Measurements from ENCODE around the gene IKBKE. TPM values are rescaled to one million over a fixed set of nuclear protein-coding genes. Genes with fewer than 3 reads are reported as not detected.

The IKBKE gene
- total and polyA plus RNA-seq, 10 of the 15 experiments (the other 5 are each of a cell fraction or from before 2014, with no cell fraction given), result 12.8 to 35.1 (median 23.1) TPM

DNA sequence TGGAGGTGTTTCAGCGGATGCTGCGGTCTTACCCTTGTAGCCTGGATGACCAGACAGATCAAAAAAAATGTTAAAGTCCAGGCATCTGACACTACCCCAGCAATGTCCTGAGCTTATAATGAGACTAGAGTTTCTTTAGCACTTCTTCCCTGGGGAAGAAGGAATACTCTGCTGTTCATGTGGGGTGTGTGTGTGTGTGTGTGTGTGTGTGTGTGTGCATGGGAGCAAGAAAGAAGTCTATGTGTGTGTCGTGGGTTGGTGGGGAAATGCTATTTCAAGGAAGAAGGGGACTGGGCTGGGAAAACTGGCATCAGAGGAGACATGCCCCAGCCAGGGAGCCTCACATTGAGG lies 34.1 kb downstream of the IKBKE start (continued):
- TF ChIP-seq ZNF24 (IDR thresholded peaks at IDR 0.05) (no peak), STAT1 (conservative IDR thresholded peaks at IDR 0.05) (no peak), ASH2L (IDR thresholded peaks at IDR 0.05; ENCODE audit: borderline replicate concordance, low read depth) (no peak), ZZZ3 (IDR thresholded peaks at IDR 0.05; ENCODE audit: control insufficient read depth, insufficient read length, low read depth) (no peak), TCF7 (IDR thresholded peaks at IDR 0.05; ENCODE audit: borderline replicate concordance) (0 out of 2 replicates have a peak, but pooled peaks have one; percentile 6), BACH1 (IDR thresholded peaks at IDR 0.05; ENCODE audit: borderline replicate concordance) (no peak), IRF4 (IDR thresholded peaks at IDR 0.05; ENCODE audit: low read depth, low read length) (peak; percentile 28; the same call in 1 of the 2 replicates), FOXK2 (IDR thresholded peaks at IDR 0.05) (no peak), HDAC6 (IDR thresholded peaks at IDR 0.05; ENCODE audit: unreplicated experiment) (no peak), SREBF2 (IDR thresholded peaks at IDR 0.05; ENCODE audit: low read length) (no peak), NBN (IDR thresholded peaks at IDR 0.05) (peak; percentile 55; the same call in 1 of the 2 replicates), KAT2A (conservative IDR thresholded peaks at IDR 0.05; ENCODE audit: control insufficient read depth, low read depth, low read length) (no peak), SP1 (IDR thresholded peaks at IDR 0.05; ENCODE audit: low read depth, low read length) (no peak), BMI1 (IDR thresholded peaks at IDR 0.05; ENCODE audit: borderline replicate concordance) (0 out of 2 replicates have a peak, but pooled peaks have one; percentile 4), MTA3 (IDR thresholded peaks at IDR 0.05; ENCODE audit: borderline replicate concordance, low read length) (no peak), ATF7 (IDR thresholded peaks at IDR 0.05; ENCODE audit: low read depth) (0 out of 2 replicates have a peak, but pooled peaks have one; percentile 6), RBBP5 (conservative IDR thresholded peaks at IDR 0.05) (no peak)
- TF ChIP-seq, protein P1, sequence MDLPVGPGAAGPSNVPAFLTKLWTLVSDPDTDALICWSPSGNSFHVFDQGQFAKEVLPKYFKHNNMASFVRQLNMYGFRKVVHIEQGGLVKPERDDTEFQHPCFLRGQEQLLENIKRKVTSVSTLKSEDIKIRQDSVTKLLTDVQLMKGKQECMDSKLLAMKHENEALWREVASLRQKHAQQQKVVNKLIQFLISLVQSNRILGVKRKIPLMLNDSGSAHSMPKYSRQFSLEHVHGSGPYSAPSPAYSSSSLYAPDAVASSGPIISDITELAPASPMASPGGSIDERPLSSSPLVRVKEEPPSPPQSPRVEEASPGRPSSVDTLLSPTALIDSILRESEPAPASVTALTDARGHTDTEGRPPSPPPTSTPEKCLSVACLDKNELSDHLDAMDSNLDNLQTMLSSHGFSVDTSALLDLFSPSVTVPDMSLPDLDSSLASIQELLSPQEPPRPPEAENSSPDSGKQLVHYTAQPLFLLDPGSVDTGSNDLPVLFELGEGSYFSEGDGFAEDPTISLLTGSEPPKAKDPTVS (IDR thresholded peaks at IDR 0.05; ENCODE audit: low read depth, low read length), result no peak
- TF ChIP-seq, protein P2, sequence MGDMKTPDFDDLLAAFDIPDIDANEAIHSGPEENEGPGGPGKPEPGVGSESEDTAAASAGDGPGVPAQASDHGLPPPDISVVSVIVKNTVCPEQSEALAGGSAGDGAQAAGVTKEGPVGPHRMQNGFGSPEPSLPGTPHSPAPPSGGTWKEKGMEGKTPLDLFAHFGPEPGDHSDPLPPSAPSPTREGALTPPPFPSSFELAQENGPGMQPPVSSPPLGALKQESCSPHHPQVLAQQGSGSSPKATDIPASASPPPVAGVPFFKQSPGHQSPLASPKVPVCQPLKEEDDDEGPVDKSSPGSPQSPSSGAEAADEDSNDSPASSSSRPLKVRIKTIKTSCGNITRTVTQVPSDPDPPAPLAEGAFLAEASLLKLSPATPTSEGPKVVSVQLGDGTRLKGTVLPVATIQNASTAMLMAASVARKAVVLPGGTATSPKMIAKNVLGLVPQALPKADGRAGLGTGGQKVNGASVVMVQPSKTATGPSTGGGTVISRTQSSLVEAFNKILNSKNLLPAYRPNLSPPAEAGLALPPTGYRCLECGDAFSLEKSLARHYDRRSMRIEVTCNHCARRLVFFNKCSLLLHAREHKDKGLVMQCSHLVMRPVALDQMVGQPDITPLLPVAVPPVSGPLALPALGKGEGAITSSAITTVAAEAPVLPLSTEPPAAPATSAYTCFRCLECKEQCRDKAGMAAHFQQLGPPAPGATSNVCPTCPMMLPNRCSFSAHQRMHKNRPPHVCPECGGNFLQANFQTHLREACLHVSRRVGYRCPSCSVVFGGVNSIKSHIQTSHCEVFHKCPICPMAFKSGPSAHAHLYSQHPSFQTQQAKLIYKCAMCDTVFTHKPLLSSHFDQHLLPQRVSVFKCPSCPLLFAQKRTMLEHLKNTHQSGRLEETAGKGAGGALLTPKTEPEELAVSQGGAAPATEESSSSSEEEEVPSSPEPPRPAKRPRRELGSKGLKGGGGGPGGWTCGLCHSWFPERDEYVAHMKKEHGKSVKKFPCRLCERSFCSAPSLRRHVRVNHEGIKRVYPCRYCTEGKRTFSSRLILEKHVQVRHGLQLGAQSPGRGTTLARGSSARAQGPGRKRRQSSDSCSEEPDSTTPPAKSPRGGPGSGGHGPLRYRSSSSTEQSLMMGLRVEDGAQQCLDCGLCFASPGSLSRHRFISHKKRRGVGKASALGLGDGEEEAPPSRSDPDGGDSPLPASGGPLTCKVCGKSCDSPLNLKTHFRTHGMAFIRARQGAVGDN (IDR thresholded peaks at IDR 0.05), result no peak
- TF ChIP-seq, protein P3, sequence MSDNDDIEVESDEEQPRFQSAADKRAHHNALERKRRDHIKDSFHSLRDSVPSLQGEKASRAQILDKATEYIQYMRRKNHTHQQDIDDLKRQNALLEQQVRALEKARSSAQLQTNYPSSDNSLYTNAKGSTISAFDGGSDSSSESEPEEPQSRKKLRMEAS (IDR thresholded peaks at IDR 0.05; ENCODE audit: low read depth, low read length), result no peak

All from GM12878 (cell line).